Body of pancreas (tissue), 4 donors: ENCODE data around the gene PDLIM5.

Experiments
- CTCF ChIP-seq, 7 experiments: fragments of 450-650 bp in 4 of 7; fragments of 200-600 bp in 3 of 7; sonication (generic) in 3 of 7; IDR thresholded peaks; one replicate each; pipeline ENCODE4 v1.5.1; 2016 to 2019; ENCODE audit warnings: antibody characterized with exemption in 7 of 7
- POLR2A ChIP-seq, 3 donors: fragments of 450-650 bp; IDR thresholded peaks; one replicate each; pipeline ENCODE4 v1.6.1; 2016; ENCODE audit warnings: antibody characterized with exemption in 3 of 3, mild to moderate bottlenecking in 2 of 3

GRCh38 chr4:94461506-94461905 lies 9.8 kb downstream of the PDLIM5 start:
- TF ChIP-seq POLR2A (IDR thresholded peaks at IDR 0.05) = no peak
- no peak for TF ChIP-seq CTCF (IDR thresholded peaks at IDR 0.05)
